Subcutaneous adipose tissue (tissue), 4 donors: ENCODE results near the gene HSPA1L. TPM values are rescaled to one million over a fixed set of nuclear protein-coding genes. Genes with fewer than 3 reads are reported as not detected.

Source experiments
- total RNA-seq, 4 donors: library from RNA; depleted of rRNA; stranded (reverse); fragments of >200 nt; gene quantifications; one replicate each; pipeline ENCODE4 v1.1.0, GENCODE V29; 2016
- TF ChIP-seq, protein P1 (sequence below): fragments of 450-650 bp; IDR thresholded peaks from one replicate; pipeline ENCODE4 v1.5.1; 2016; ENCODE audit warnings: low read depth, mild to moderate bottlenecking, control low read depth, antibody characterized with exemption, moderate library complexity

Gene HSPA1L
- total RNA-seq, 4 donors from 2014 or later, result 0.65 to 2.9 (median 1.2) TPM

DNA sequence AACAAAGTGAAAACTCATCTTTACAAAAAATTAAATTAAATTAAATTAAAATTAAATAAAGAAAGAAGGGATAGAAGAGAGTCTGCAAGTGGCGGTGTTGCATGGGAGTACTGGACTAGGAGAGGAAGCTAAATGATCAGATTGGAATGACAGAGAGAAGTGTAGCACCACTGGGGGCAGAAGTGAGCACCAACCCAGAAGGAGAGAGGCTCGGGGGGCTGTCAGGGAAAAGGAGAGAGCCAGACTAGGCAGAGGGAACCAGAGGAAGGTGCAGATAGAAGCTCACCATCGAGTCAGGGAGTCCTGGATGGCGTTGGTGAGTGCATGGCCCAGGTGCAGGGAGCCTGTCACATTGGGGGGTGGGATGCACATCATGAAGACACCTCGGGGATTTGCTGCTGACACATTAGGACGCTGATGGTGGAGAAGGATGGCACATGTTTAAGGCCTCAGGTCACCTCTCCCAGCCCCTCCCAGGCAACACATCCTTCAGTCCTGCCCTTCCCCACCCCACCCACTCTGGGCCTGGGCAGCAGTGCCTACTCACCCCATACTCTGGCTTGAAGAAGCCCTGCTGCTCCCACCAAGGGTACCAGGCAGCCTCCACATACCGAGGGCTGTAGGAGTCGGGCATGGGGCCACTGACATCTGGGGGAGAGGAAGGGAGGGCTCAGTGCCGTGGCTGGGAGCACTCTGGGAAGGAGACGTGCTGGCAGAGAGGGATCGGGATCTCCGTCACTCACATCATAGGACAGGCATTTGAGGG, 23.6 kb downstream of the HSPA1L start:
- TF ChIP-seq, protein P1, sequence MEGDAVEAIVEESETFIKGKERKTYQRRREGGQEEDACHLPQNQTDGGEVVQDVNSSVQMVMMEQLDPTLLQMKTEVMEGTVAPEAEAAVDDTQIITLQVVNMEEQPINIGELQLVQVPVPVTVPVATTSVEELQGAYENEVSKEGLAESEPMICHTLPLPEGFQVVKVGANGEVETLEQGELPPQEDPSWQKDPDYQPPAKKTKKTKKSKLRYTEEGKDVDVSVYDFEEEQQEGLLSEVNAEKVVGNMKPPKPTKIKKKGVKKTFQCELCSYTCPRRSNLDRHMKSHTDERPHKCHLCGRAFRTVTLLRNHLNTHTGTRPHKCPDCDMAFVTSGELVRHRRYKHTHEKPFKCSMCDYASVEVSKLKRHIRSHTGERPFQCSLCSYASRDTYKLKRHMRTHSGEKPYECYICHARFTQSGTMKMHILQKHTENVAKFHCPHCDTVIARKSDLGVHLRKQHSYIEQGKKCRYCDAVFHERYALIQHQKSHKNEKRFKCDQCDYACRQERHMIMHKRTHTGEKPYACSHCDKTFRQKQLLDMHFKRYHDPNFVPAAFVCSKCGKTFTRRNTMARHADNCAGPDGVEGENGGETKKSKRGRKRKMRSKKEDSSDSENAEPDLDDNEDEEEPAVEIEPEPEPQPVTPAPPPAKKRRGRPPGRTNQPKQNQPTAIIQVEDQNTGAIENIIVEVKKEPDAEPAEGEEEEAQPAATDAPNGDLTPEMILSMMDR, result no peak

- TF ChIP-seq, protein P1, result no peak
Observed at GRCh38 chr6:31785475-31785874, 29.6 kb downstream of the HSPA1L start.

- TF ChIP-seq, protein P1, result no peak
Observed at GRCh38 chr6:31784098-31784925, 30.8 kb downstream of the HSPA1L start.

DNA sequence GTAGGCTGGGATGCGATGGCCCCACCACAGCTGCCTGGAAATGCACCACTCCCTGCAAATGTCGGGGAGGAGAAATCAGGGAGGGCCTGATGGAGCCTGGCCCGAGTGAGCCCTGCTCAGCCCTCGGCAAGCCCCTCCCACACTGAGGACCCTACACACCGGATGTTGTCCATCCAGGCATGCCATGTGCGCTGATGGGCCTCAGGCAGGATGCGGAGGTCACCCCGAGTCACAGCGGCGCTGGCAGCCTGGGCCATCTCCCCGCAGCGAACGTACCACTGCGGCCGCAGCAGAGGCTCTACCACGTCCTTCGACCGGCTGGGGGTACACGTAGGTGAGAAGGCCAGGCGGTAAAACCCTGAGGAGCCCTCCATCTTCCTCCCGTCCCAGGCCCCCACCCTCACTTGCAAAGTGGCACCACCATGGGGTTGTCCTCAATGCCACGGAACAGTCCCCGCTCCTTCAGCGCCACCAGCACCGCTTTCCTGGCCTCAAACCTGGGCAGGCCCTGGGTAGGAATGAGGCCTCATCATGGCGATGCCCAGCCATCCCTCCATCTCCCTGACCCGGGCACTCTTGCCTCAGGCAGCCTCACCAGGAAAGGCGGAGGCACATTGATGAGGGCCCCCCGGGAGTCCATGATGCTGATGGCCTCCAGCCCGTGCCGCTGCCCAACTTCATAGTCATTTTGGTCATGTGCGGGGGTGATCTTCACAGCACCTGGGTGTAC, 32.8 kb downstream of the HSPA1L start:
- TF ChIP-seq, protein P1, result no peak

- TF ChIP-seq, protein P1, result no peak
Observed at GRCh38 chr6:31781244-31782125, 33.6 kb downstream of the HSPA1L start.

- TF ChIP-seq, protein P1, result no peak
Observed at GRCh38 chr6:31780507-31781243, 34.4 kb downstream of the HSPA1L start.
